Endothelial cell of umbilical vein (primary cell): Measurements from ENCODE around the gene CTNND2. TPM values are rescaled to one million over a fixed set of nuclear protein-coding genes. Genes with fewer than 3 reads are reported as not detected.

Source experiments
- BruUV-seq: library from RNA; stranded (reverse); fragments of 400-500 nt; replicated peaks from 2 replicates; lab custom pipeline; 2021; lab: Mats Ljungman, UMichigan
- CTCF ChIA-PET: fragments of 300-600, 350-600 bp; sonication (Branson Sonifier 250); formaldehyde crosslinking; loops from one replicate; lab custom pipeline; 2021; ENCODE audit warnings: antibody characterized with exemption, inconsistent platforms; lab: Charles Lee
- POLR2A ChIA-PET: fragments of 300-600, 350-600 bp; sonication (Branson Sonifier 250); formaldehyde crosslinking; loops from one replicate; lab custom pipeline; 2021; ENCODE audit warnings: antibody characterized with exemption, inconsistent platforms; lab: Charles Lee
- DNase-seq: peaks from one replicate; pipeline ENCODE4 v3.0.0-alpha.2; 2011; ENCODE audit warnings: low read depth, low spot score
- FAIRE-seq: peaks from 2 replicates; lab custom pipeline; 2011; peaks lifted over from hg19 to GRCh38; lab: Jason Lieb, UNC
- H2AFZ ChIP-seq: 2 replicates; pipeline ENCODE4 v1.6.0; 2012; ENCODE audit warnings: low read depth, low read length, control low read depth, inconsistent platforms
- H3K27ac ChIP-seq: 2 replicates; pipeline ENCODE4 v1.5.1; 2011; ENCODE audit warnings: low read depth, mild to moderate bottlenecking, control low read depth, low read length, moderate library complexity; ENCODE audit not compliant: insufficient read depth
- H3K27me3 ChIP-seq, 2 experiments: 2 replicates each; pipeline versions ENCODE4 v1.6.0 to v1.6.1; 2011; ENCODE audit warnings: low read length in 2 of 2, mixed read lengths in 1 of 2; ENCODE audit not compliant: control insufficient read depth in 2 of 2, insufficient read depth in 2 of 2
- H3K36me3 ChIP-seq, 2 experiments: 2 replicates in 1 of 2; 3 replicates in 1 of 2; pipeline ENCODE4 v1.5.1; 2011; ENCODE audit warnings: low read length in 2 of 2, mild to moderate bottlenecking in 1 of 2, moderate library complexity in 1 of 2; ENCODE audit not compliant: control insufficient read depth in 2 of 2, insufficient read depth in 2 of 2; ENCODE audit errors: extremely low read depth in 1 of 2
- H3K4me1 ChIP-seq: 3 replicates; pipeline ENCODE4 v1.5.1; 2011; ENCODE audit warnings: mild to moderate bottlenecking, low read length; ENCODE audit not compliant: control insufficient read depth, insufficient read depth; ENCODE audit errors: extremely low read depth
- H3K4me2 ChIP-seq: 2 replicates; pipeline ENCODE4 v1.6.1; 2011; ENCODE audit warnings: low read length, control low read depth, mixed read lengths; ENCODE audit not compliant: insufficient read depth
- H3K4me3 ChIP-seq, 3 experiments: fragments of 200-600 bp in 1 of 3; sonication (generic), shearing (Covaris generic) in 1 of 3; replicated peaks in 1 of 3; 2 replicates each; pipeline ENCODE4 v1.5.1; 2011 to 2016; ENCODE audit warnings: control low read depth in 3 of 3, low read length in 3 of 3, mild to moderate bottlenecking in 2 of 3, inconsistent platforms in 1 of 3, low read depth in 1 of 3, moderate library complexity in 1 of 3; ENCODE audit not compliant: insufficient read depth in 1 of 3
- H3K79me2 ChIP-seq: 2 replicates; pipeline ENCODE4 v1.6.0; 2012; ENCODE audit warnings: low read length, inconsistent platforms; ENCODE audit not compliant: control insufficient read depth, insufficient read depth
- H3K9ac ChIP-seq: replicated peaks from 2 replicates; pipeline ENCODE3; 2011; ENCODE audit warnings: low read length, control low read depth; ENCODE audit not compliant: insufficient read depth; ENCODE audit errors: extremely low read depth
- H3K9me1 ChIP-seq: replicated peaks from 3 replicates; pipeline ENCODE4 v1.6.0; 2011; ENCODE audit warnings: mild to moderate bottlenecking, low read length; ENCODE audit not compliant: control insufficient read depth, insufficient read depth; ENCODE audit errors: extremely low read depth
- H3K9me3 ChIP-seq: replicated peaks from 2 replicates; pipeline ENCODE4 v1.5.1; 2012; ENCODE audit warnings: low read length, inconsistent platforms; ENCODE audit not compliant: control insufficient read depth, insufficient read depth
- H4K20me1 ChIP-seq: replicated peaks from 2 replicates; pipeline ENCODE3; 2011; ENCODE audit warnings: mild to moderate bottlenecking, low read length; ENCODE audit not compliant: control insufficient read depth, insufficient read depth; ENCODE audit errors: extremely low read depth
- CTCF ChIP-seq, 2 donors: IDR thresholded peaks; 1 replicate in 1 of 2; 2 replicates in 1 of 2; pipeline ENCODE4 v1.5.1; 2011; ENCODE audit warnings: low read length in 2 of 2, mild to moderate bottlenecking in 2 of 2, moderate library complexity in 2 of 2, control low read depth in 1 of 2, inconsistent platforms in 1 of 2, low read depth in 1 of 2; ENCODE audit not compliant: insufficient read depth in 1 of 2; ENCODE audit errors: extremely low read depth in 1 of 2
- EZH2 ChIP-seq: IDR thresholded peaks from 2 replicates; pipeline ENCODE4 v1.6.1; 2012; ENCODE audit warnings: borderline replicate concordance, low read depth, mild to moderate bottlenecking, moderate library complexity, low read length, inconsistent platforms; ENCODE audit not compliant: severe bottlenecking
- FOS ChIP-seq: IDR thresholded peaks from 2 replicates; pipeline ENCODE4 v1.6.1; 2011; ENCODE audit warnings: mild to moderate bottlenecking, low read length, moderate library complexity, borderline replicate concordance; ENCODE audit not compliant: insufficient read depth
- GATA2 ChIP-seq: IDR thresholded peaks from 2 replicates; pipeline ENCODE4 v1.7.0; 2011; ENCODE audit warnings: low read depth, mild to moderate bottlenecking, moderate library complexity, mixed read lengths, low read length; ENCODE audit not compliant: insufficient read length, insufficient read depth
- JUN ChIP-seq: IDR thresholded peaks from 2 replicates; pipeline ENCODE4 v1.6.1; 2011; ENCODE audit warnings: borderline replicate concordance, low read depth; ENCODE audit not compliant: insufficient read length, insufficient read depth
- MAX ChIP-seq: IDR thresholded peaks from 2 replicates; pipeline ENCODE4 v1.6.1; 2011; ENCODE audit not compliant: insufficient read depth, insufficient read length
- MYC ChIP-seq: IDR thresholded peaks from one replicate; pipeline ENCODE4 v1.6.1; 2011; ENCODE audit warnings: mild to moderate bottlenecking, low read depth, low read length
- POLR2A ChIP-seq: IDR thresholded peaks from 2 replicates; pipeline ENCODE4 v1.6.1; 2012; ENCODE audit warnings: low read depth, mild to moderate bottlenecking, control low read depth, low read length
- POLR2AphosphoS5 ChIP-seq: IDR thresholded peaks from 2 replicates; pipeline ENCODE4 v1.6.1; 2012; ENCODE audit warnings: low read depth, mild to moderate bottlenecking, control low read depth, low read length, moderate library complexity; ENCODE audit not compliant: insufficient read depth
- dilution Hi-C: fragments of 300-500 bp; cut with MboI; formaldehyde crosslinking; loops from one replicate; pipeline ENCODE4 v1.15.0; 2019; ENCODE audit warnings: low sequenced_read_pairs; ENCODE audit not compliant: extremely low pct_ligation_motif_present
- intact Hi-C: fragments of 100-400 bp; cut with micrococcal nuclease; formaldehyde crosslinking; loops from one replicate; pipeline ENCODE4 v1.10.0; 2022
- polyA plus RNA-seq, 4 experiments: library from polyadenylated mRNA; depleted of rRNA in 3 of 4; stranded (reverse) in 3 of 4; unstranded in 1 of 4; fragments of >200 nt; gene quantifications; 2 replicates each; pipeline versions ENCODE4 v1.2.1 to v1.2.3, GENCODE V29; 2011 to 2012; ENCODE audit warnings: missing spikeins in 1 of 4
- total RNA-seq: library from RNA; stranded (reverse); gene quantifications from 2 replicates; pipeline ENCODE4 v1.2.3, GENCODE V29; 2021

Gene CTNND2
- total and polyA plus RNA-seq, 2 donors (not counting 3 experiments of a cell fraction or from before 2014, with no cell fraction given), result not detected

- ChIA-PET POLR2A (no interaction called here), CTCF (no interaction called here)
- Histone ChIP-seq H3K4me2 (no peak overlapping the region), H3K36me3 (no peaks in the 10 kb centered on the region), H3K9me3 (peaks cover under 1% of the 10 kb centered on the region), H2AFZ (no peak overlapping the region), H3K27ac (no peak overlapping the region), H3K4me3 (no peak overlapping the region), H3K4me1 (no peaks in the 10 kb centered on the region), H3K9me1 (no peaks in the 10 kb centered on the region), H4K20me1 (no peaks in the 10 kb centered on the region), H3K79me2 (no peaks in the 10 kb centered on the region), H3K27me3 (no peaks in the 10 kb centered on the region), H3K9ac (no peak overlapping the region)
- FAIRE-seq, result no peak
- TF ChIP-seq EZH2, result no peak
- TF ChIP-seq JUN, result no peak
- no peak for TF ChIP-seq POLR2AphosphoS5
- no peak for TF ChIP-seq GATA2
- no peak for TF ChIP-seq FOS
- no peak for TF ChIP-seq POLR2A
- no peak for TF ChIP-seq MAX
- no peak for TF ChIP-seq MYC
- no peak for TF ChIP-seq CTCF (IDR thresholded peaks at IDR 0.05; ENCODE audit: extremely low read depth in 1 of 2, insufficient read depth in 1 of 2, low read depth in 1 of 2, low read length in 2 of 2)
- dilution Hi-C loops, result no loop called here
- intact Hi-C loops, result no loop called here
- DNase-seq, result no peak
- no TSS peak for BruUV-seq
These were observed 25.4 kb downstream of the CTNND2 start for GRCh38 chr5:11878814-11879213.
